Activated CD4-positive, alpha-beta T cell treated with anti-CD3 and anti-CD28 coated beads for 24 hours (primary cell): Measurements from ENCODE around the gene DNAI2.

Experiments used
- DNase-seq, 2 donors: peaks; one replicate each; pipeline ENCODE4 v3.0.0-alpha.2; 2020; ENCODE audit warnings: low read depth in 2 of 2

Gene DNAI2

DNA sequence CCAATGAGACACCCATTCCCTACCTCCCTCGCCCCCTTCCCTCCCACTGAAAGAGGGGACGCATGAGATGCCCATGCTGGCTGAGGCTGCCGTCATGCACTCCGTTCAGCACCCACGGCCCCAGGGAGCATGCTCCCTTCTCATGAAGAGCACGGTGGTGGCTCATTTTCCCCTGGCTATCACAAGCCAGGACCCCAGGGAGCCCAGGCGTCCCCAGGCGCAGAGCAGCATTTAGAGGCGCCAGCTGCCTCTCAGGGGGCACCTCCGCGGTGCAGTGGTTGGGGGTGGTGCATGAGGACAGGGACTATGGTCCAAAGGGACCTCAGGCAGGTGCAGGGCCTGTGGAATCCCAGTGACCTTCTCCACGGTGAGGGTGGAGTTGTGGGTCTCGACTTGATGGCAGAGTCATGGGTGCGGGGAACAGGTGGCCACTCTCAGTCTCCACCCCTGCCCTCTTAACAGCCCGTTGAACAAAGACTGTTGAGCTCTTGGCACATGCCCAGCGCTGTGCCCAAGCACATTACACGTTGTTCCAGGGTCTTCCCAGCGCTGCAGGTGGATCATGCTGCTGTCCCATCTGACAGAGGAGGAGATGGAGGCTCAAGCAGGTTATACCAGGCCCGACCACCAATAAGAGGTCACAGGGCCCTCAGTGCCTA is 65.6 kb downstream of the DNAI2 start:
- DNase-seq: no peak

DNA sequence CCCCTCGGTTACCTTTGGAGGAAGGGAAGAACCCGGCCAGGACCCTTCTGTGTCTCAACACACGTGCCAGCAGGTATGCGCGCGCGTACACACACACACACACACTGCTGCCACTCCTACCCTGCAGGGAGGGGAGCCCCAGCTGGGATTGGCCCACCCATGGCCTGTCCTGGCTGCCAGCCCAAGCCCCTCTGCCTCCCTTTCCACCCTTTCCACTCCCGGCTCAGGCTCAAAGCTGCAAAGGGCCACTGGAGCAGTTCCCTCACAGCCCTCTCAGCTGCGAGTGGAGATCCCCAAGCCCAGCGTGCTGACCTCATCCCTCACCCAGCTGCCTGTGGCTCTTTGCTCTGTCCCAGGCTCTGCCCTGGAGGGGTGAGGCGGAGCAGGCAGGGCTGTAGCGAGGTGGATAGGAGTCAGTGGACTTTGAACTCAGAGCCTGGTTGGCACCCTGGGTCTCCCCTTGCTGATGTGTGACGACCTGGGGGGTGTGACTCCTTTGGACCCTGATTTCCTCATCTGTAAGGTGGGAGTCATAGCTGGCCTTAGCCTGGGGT is 66.5 kb downstream of the DNAI2 start:
- DNase-seq: no peak

DNA sequence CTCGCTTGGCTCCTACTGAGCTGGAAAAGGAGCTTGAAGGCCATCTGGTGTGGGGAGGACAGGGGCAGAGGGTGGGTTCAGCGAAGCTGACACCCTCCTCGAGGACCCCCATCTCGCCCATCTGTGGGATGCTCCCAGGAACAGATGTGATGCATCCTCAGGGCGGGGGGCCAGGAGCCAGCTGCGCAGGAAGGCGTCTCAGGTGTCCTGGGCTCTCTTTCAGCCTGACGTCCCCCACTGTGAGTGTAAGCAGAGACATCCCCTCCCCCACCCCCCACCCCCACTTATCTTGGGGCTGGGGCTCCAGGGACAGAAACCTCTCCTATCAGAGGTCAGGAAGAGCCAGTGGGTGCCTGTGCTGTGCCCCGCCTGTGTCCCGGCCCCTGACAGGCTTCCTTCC is 68.2 kb downstream of the DNAI2 start:
- DNase-seq: no peak

DNA sequence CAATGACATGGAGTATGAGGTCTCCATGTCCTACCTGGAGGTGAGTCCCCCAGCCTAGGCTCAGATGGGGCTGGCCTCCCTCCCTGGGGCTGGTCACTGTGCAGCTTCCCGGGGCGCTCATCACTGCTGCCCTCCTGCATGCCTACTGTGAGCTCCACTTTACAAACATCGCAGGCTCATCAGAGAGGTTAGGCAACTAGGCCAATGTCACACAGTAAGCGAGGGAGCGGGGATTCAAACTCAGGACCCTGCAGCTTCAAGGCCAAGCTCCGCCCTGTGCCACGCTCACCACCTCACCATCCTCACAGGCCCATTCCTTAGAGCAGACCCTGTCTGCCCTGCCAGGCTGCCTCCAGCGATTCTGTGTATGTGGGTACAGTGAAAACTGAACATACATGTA is 69.1 kb downstream of the DNAI2 start:
- DNase-seq: no peak

DNA sequence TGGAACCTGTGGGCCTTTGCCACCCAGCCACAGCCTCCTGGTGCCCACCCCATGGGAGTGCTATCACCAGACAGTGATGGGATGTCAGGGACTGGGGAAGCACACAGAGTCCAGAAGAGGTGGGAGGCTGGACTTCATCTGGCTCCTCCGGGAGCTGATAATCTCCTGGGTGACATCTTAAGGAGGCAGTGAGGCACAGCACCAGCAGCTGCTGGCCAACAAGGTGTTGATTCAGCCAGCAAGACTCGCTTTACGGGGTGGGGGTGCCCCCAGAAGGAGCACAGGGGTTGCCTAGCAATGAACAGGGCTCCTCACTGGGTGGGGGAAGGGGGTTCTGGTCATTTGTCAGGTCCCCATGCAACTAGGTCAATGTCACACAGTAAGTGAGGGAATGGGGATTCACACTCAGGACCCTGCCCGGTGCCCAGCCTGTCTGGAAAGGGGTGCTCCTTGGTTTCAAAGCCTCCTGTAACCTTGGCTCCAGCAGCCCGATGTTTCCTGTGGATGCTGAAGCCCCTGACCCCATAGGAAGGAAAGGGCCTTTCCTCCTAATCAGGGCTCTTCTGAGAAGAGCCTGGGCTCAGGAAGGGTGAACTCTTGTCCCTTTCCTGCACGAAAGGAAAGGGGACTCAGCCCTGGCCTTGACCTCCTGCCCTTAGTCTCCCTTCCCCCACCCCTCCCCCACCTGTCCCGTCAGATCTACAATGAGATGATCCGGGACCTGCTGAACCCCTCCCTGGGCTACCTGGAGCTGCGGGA is 69.7 kb downstream of the DNAI2 start:
- DNase-seq: no peak

DNA sequence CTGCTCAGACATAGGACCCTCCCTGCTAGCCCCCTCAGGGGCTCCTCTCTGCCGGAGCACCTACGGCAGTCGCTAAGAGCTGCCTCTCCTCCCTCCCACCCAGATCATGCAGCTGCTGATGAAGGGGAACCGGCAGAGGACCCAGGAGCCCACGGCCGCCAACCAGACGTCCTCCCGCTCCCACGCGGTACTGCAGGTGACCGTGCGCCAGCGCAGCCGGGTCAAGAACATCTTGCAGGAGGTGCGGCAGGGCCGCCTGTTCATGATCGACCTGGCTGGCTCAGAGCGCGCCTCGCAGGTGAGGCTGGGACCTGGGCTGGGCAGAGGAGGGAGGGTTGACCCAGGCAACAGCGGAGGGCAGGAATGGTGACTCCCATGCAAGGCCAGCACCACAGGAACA is 70.6 kb downstream of the DNAI2 start:
- no peak for DNase-seq

DNA sequence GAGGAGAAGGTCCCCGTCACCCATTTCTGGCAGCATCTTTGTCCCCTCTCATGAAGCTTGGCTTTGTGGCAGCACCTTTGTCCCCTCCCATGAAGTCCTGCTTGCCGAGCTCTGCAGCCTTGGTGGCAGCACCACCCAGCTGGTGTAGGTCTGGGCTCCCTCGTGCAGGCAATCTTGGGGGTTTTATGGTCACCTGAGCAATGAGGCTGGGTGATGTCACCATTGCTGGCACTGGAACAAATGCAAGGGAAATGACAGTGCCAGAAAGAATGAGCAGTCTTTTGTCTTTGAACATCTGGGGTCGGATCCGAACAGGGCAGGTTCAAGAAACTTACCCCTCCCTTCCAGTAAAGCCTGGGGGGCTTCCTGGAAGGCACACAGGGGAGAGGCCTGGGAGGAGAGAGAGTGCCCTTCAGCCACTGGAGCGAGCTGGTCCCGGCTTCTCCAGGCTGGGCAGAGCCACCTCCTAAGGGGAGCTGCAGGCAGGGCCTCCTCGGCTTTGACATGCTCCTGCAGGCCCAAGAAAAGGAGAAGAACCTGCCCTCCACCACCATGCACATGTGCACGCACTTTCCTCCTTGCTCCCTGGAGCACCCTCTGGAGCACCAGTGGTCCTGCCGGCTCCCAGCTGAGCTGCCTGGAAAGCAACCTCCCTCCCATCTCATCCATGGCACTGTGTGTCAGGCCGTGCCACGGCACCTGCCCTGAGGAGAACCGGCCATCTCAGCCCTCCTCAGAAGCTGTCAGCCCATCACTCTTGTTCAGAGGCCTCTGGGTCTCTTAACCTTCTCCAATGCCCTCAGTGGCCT is 71.6 kb downstream of the DNAI2 start:
- no peak for DNase-seq

DNA sequence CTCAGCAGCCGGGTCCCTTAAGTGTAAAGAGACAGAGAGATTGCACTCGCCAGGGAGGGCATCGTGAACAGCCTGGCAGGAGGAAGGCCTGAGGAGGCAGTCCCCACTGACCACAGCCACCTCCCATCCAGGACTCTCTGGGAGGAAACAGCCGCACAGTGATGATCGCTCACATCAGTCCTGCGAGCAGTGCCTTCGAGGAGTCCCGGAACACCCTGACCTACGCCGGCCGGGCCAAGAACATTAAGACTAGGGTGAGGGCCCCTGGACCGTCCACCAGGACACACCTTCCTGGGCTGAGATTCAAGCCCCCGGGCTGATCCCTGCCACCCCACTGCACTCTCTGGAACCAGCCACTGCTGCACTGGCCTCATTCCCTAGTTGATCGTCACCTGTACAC is 73.6 kb downstream of the DNAI2 start:
- no peak for DNase-seq

DNA sequence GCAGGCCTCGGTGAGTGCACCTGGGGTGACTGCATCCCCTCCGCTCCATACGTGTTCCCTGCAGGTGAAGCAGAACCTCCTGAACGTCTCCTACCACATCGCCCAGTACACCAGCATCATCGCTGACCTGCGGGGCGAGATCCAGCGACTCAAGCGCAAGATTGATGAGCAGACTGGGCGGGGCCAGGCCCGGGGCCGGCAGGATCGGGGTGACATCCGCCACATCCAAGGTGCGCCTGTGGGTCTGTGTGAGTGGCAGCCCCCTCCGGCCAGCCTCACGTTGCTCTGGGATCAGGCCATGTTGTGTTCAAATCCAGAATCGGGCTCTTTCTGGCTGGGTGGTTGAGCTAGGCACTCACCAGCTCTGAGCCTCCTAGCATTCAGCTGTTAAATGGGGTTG is 75.1 kb downstream of the DNAI2 start:
- no peak for DNase-seq

DNA sequence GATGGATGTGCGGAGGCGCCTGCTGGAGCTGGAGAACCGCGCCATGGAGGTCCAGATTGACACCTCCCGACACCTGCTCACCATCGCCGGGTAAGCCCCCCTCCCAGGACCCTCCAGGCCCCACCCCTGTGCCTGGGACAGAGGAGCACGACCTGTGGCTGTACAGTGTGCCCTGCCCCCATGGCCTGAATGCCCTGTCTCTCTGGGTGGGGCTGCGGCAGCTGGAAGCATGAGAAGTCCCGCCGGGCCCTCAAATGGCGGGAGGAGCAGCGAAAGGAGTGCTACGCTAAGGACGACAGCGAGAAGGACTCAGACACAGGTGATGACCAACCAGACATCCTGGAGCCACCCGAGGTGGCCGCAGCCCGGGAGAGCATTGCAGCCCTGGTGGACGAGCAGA is 76.5 kb downstream of the DNAI2 start:
- DNase-seq: no peak

DNA sequence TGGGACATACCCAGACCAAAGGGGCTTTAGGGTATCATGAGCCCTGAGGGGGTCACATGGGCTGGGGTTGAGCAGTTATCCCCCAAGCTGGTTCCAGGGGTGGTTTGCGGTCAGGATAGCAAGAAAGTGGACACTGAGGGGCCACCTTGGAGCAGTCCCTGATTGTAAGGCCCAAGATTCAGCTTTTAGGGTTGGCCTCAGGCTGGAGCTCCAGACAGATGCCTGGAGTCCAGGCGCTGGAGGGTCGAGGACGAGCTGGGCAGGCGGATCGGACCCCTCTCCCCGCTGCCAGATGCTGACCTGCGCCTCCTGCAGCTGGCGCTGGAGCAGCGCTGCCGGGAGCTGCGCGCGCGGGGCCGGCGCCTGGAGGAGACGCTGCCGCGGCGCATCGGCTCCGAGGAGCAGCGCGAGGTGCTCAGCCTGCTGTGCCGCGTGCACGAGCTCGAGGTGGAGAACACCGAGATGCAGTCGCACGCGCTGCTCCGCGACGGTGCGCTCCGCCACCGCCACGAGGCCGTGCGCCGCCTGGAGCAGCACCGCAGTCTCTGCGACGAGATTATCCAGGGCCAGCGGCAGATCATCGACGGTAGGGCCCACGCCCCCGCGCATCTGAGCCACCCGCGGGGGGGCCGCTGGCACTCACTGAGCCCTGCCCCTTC is 77.6 kb downstream of the DNAI2 start:
- no peak for DNase-seq

DNA sequence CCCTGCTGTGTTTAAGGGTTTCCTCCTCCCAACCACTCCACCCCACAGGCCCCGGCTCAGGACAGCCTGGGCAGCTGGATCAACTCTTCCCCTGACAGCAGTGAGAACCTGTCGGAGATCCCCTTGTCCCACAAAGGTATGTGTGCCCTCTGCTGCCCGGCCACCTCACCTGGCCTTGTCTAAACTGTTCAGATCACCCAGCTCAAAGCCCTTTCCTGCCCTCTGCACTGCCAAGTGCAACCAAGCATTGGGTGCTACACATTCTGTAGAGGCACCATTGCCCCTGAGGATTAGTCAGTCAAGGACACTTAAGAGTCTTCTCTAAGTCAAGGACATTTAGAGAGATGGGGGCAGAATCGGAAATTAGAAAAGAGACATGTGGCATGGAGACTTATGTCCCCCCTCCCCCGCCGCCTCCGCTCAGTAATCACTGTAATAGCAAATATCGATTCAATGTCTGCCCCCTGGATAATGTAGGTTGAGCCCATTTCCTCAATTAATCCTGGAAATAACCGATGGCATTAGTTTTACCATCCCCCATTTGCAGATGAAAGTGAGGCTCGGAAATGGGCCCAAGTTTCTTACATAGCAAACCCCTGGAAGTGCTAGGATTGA is 79.5 kb downstream of the DNAI2 start:
- no peak for DNase-seq

DNA sequence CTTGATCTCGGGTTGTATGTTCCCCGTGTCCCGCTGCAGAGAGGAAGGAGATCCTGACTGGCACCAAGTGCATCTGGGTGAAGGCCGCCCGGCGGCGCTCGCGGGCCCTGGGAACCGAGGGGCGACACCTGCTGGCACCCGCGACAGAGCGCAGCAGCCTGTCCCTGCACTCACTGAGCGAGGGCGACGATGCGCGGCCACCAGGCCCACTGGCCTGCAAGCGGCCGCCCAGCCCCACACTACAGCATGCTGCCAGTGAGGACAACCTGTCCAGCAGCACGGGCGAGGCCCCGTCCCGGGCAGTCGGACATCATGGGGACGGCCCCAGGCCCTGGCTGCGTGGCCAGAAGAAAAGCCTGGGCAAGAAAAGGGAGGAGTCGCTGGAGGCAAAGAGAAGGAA is 80.1 kb downstream of the DNAI2 start:
- DNase-seq: peak in 1 of 2 donors; percentile 59

DNA sequence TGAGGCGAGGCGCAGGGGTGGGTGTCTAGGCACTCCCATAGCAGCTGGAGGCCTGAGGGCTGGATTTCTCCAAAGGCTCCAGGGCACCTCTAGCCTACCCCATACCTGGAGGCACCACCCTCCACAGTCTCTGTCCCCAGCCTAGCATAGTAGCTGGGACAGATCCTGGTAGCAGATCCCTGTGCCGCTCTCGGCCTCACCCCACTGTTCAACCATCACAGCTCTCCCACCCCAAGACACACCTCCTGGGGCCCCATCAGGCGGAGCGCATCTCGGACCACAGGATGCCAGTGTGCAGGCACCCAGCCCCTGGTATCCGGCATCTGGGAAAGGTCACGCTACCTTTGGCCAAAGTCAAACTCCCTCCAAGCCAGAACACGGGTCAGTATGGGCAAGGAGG is 80.5 kb downstream of the DNAI2 start:
- DNase-seq: no peak

DNA sequence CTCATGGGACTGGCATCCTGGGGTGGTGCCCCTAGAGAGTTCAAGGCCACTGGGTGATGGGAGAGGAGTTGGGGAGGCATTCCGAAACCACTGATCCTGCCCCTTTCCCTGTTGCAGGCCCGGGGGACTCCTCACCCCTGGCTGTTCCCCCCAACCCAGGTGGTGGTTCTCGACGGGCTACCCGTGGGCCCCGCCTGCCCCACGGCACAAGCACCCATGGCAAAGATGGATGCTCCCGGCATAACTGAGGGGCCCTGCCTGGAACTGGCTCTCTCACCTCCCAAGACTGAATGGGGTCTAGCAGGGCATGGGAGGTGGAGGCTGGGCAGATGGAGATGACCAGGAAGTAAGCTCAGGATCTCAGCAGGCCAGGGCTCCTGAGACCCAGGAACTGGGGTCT is 81.0 kb downstream of the DNAI2 start:
- DNase-seq: no peak

DNA sequence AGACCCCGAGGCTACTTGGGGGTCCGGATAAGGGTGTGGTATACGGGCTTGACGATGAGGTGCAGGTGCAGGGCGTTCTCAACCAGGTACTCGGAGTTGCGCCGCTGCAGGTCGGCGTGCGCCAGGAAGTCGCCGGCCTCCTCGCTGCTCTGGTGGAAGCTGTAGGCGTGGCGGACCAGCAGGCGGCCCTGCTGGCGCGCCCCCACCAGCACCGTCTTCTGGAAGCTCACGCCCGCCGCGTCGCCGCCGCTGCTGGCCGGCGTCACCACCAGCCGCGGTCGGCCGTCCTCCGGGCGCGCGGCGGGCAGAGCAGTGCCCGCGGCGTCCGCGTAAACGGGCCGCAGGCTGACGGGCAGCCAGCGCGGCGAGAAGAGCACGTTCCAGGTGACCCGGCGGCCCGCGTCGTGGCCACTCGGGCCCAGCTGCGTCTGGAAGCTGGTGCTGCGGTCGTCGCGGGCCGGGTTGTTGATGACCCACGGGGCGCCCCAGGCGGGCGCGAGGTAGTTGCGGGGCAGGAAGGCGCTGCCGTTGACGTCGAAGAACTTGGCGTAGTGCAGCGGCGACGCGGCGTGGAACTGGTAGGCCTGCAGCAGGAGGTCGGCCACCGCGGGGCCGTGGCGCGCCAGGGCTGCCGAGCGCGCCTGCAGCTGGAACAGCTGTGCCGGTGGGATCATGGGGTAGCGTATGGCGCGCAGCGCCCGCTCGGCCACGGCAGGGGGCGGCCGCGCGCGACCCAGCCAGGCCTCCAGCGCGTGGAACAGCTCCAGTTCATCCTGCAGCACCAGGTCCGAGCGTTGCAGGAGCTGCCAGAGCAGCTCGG is 82.8 kb downstream of the DNAI2 start:
- no peak for DNase-seq

DNA sequence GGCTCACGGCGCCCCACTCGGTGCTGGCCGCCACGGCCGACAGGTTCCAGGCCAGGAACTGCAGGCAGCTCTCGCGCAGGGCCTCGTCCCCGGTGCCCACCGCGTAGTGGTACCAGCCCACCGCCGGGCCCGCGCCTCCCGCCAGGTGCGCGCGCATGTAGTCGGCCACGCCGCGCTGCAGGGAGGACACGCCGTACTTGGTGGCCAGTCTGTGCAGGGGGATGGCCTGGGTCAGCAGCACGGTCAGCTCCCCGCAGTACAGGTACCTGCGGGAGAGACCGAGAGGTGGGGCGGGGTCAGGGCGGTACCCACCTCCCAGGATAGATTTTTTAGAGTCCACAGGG is 83.4 kb downstream of the DNAI2 start:
- no peak for DNase-seq

DNA sequence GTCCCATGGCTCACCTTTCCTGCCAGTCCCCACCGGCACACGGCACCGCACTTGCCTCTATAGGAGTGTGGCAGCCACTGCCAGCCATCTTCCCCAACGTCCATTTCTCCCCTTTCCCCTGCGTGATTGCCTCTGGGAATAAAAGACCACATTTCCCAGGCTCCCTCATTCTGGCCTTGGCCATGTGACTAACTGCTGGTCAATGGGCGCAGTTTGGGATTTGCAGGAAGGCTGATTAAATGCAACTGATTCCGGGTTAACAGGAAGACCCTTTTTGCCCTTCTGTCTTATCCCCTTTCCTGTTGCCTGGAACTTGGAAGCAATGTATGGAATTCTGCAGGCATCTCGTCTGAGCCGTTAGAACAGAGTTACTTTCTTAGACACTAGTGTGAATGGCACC is 84.7 kb downstream of the DNAI2 start:
- DNase-seq: no peak

DNA sequence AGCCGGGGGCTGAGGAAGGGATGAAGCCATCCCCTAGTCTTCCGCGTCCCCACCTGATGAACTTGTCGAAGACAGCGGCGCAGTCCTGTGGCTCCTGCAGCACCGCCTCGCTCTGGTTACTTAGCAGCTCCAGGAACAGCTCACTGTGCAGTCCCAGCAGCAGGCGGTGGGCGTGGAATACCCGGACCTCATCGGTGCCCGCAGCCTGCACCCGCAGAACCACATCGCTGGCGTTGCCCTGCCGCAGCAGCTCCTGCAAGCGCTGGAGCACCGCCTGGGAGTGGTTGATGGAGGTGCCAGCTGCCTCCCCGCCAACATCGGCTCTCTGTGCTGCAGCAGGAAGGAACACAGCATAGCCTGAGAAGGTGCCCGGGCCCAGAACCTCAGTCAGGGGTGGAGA is 85.9 kb downstream of the DNAI2 start:
- DNase-seq: no peak

DNA sequence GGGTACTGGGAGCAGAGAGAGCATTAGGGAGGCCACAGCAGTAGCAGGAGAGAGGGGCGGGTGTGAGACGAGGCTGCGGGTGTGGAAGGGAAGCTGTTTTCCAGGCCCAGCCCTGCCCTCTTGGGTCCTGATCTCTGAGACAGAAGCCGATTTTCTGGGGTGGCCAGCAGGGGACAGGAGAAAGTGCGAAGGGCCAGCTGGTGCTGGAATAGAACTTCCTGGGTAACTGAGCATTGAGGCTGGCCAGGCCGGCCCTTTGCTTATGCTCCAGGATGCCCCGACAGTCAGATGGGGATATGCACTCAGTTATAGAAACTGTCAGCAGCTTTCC is 86.8 kb downstream of the DNAI2 start:
- DNase-seq: no peak
